Stimulated activated CD8-positive, alpha-beta memory T cell treated with anti-CD3 and anti-CD28 coated beads, Interleukin-2, amount 100 ng/mL, for 1 hour (primary cell): ENCODE data around the gene DGLUCY.
"Not testable (repeated sequence)": the region's sequence is repeated elsewhere in the genome, so short reads cannot be mapped to it uniquely, and the experiment has no call there.

Experiments used
- DNase-seq, 2 donors: peaks; one replicate each; pipeline ENCODE4 v3.0.0-alpha.2; 2020; ENCODE audit warnings: low read depth in 2 of 2

The DGLUCY gene

DNA sequence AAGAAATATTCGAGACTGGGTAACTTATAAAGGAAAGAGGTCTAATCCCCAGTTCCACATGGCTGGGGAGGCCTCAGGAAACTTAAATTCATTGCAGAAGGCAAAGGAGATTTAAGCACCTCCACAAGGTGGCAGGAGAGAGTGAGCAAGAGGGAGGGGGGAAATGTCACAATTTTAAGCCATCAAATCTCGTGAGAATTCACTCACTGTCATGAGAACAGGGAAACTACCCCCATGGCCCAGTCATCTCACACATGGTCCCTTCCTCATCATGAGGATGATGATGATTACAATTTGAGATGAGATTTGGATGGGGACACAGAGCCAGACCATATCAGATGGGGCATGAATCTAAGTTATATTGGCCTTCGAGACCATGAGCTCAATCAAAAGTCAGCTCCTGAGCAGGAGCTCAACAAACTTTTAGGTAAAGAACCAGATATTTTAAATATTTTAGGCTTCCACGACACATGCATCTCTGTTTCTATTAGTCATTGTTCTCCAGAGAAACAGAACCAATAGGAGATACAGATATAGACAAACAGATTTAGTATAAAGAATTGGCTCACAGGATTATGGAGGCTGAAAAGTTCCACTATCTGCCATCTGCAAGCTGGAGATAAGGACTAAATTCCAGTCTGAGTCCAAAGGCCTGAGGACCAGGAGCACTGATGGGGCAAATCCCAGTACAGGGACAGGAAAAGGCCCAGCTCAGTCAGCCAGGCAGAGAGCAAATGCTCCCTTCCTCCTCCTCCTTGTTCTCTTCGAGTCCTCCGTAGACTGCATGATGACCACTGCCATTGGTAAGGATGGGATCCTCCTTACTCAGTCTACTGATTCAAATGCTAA, 24.9 kb downstream of the DGLUCY start:
- no peak for DNase-seq

- no peak for DNase-seq
Measured at GRCh38 chr14:91139776-91140175, 25.9 kb downstream of the DGLUCY start.

DNA sequence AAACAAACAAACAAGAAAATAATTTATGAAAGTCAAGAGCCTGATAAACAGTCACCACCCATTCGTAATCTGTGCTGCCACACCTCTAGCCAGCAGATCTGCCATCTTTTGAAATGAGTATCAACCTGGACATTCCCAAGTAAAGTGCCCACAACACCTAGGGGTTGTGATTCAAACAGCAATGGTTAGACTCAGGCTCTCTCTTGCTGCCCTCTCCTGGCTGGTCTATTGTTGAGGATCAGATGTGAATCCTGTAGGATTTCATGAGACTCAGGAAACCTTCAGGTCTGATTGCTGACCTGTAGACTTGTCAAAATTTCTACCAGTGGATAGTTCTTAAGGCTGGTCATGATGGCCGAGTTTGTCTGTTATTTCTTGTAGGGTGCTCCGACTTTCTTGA, 26.8 kb downstream of the DGLUCY start:
- no peak for DNase-seq

DNA sequence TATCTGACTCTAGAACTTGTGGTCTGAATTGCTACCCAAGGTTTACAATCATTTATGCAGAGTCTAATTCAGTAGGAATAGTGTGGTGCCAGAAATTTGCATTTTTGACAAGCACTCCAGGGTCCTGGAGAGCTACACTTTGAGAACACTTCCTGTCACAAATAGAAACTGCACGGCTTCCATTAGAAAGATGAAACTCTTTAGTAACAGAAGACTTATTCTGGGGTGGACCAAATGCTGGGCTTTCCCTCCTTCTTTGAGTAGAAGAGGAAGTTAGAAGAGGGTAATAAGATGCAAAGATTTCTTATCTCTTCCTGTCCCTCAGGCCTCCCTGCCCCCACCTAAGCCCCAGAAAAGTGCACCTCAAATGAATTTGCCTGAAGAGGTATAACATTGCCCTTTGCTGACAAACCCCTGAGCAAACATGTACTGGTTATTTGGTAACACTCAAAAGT, 28.4 kb downstream of the DGLUCY start:
- no peak for DNase-seq

DNA sequence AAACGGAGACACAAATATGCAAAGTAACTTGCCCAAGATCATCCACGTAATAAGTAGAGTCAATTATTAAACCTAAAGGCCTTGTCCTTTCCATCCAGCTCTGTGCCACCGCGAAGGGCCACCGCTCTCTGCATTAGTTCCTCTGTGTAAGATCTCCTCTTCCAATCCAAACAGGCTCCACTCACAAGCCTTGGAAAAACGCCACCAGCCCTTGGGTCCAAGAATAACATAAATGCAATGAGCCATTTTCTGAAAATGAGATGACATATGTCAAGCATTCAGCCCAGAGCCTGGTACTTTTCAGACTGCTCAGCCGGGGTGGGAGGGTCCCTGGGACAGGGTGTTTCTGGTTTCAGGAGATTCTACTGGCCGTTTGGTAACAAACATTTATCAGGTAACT, 30.0 kb downstream of the DGLUCY start:
- no peak for DNase-seq

GRCh38 chr14:91144425-91145145, 30.7 kb downstream of the DGLUCY start:
- DNase-seq, result no peak

- DNase-seq, result no peak
Measured at GRCh38 chr14:91145391-91146160, 31.7 kb downstream of the DGLUCY start.

DNA sequence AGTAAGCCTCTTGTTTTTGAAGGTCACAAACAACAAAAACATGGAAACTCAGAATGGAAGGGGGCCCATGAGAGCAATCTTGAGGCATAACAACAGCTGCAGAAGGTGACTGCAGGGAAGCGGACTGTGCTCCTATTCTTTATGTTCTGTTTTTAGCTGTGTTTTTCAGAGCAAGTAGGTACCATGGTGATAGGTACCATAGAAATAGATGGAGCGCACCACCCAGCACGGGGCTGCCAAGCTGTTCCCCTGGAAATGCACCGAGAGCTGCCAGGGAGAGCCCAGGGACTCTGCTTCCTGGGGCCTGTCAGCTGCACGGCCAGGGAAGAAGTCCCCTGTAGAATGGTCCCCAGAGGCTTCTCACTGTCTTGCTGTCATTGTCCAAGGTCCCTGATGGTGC, 32.8 kb downstream of the DGLUCY start:
- no peak for DNase-seq

DNA sequence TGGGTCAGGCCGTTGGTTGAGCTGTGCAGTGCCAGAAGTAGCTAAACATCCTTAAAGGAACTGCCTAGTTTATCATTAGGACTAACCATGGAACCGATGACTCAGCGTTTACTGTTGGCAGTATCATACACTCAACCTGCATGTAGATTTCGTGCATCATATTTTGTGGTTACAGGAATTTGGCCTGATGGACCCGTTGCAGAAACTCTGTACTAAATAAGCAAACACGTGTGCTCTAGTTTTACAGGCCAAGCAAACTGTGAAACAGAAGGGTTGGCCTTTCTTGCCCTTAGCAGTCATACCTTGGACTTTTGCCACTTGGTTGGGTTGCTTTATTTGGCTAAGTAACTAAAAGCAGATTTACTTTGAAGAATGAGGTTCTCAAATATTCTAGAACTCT, 35.6 kb downstream of the DGLUCY start:
- no peak for DNase-seq

GRCh38 chr14:91152499-91152898, 38.6 kb downstream of the DGLUCY start:
- DNase-seq, result no peak

- no peak for DNase-seq
Measured at GRCh38 chr14:91153360-91153759, 39.5 kb downstream of the DGLUCY start.

DNA sequence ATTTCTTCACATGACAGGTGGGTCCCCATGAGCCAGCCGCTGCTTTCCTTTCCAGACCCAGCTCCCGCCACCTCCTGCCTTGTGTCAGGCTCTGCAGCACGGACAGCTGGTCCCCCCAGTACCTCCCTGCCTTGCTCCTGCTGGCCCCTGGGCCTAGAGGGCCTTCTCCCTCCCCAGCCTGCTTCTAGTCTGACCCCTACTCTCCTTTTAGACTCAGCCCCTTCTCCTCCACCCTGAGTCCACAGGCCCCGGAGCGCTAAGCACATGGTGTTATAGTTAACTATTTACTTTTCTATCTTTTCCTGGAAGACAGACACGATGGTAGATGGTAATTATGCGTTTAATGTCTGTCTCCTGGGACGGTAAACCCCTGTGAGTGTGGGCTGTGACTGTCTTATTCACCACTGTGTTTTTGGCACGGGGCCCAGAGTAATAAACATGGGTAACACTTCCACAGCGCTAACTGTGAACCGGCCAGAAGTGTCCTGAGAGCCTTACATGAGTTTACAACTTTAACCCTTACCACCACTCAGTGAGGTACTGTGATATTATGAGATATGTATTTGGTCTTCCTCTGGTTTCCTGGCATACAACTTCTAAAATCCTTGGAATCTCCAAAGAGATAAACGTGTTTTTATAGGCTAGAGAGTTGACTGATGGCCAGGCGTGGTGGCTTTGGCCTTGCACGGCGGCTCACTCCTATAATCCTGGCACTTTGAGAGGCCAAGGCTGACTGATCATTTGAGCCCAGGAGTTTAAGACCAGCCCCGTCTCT, 41.2 kb downstream of the DGLUCY start:
- DNase-seq, result peak; percentile 9 to 14

- DNase-seq, result no peak
Measured at GRCh38 chr14:91155626-91156089, 41.8 kb downstream of the DGLUCY start.

DNA sequence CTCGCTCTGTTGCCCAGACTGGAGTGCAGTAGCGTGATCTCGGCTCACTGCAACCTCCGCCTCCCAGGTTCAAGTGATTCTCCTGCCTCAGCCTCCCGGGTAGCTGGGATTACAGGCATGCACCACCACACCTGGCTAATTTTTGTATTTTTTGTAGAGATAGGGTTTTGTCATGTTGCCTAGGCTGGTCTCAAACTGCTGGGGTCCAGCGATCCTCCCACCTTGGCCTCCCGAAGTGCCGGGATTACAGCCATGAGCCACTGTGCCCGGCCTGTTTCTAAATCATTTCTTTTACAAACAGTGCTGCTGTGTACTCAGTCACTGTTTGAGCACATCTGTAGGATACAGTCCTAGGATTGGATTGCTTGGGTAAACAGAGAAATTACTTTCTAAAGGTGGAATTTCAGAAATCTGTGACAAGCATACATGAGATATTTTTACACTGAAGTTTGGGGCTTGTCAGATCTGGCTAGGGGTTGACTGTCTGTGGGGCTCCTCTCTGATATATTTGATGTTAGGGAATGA, 42.3 kb downstream of the DGLUCY start:
- DNase-seq, result not testable (repeated sequence)

DNA sequence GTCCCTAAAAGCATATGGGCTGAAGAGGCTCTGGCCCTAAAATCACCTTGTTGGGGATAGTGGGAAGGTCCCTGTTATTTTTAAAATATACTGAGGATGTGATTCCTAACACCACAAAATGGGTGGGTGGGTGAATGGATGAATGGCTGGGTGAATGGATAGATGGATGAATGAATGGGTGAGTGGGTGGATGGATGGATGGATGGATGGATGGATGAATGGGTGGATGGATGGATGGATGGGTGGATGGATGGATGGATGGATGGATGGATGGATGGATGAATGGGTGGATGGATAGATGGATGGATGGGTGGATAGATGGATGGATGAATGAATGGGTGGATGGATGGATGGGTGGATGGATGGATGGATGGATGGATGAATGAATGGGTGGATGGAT, 43.0 kb downstream of the DGLUCY start:
- not testable (repeated sequence) for DNase-seq

DNA sequence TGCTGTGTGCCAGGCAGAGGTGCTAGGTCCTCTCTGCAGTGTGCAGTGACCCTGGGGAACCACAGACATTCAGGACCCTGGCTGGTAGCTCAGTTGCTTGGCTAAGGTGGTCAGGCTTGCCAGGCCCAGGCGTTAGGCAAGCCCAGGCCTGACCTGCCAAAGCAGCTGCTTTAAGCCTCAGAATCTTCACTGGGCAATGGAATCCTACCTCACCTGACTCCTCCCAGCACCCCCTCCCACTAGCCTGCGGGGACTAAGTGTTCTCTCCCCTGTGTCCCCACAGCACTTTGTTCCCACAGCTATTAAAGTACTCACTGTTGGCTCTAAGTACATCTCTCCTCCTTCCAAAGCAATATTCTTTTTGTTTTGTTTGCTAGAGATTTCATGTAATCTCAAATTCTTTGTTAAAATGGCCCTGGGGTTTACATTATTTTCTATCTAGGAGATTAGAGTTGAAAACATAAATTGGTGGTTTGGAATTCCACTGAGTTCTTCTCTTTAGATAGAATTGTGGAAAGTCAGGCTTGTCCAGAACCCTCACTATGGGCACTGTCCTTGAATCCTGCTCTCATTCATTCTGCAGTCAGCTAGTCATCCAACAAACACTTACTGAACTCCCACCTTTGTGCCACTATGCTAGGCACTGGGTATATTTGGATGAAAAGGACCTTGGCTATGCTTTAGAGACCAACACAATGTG, 44.4 kb downstream of the DGLUCY start:
- DNase-seq, result no peak

- no peak for DNase-seq
Measured at GRCh38 chr14:91159182-91159581, 45.3 kb downstream of the DGLUCY start.

- DNase-seq, result no peak
Measured at GRCh38 chr14:91159906-91160305, 46.0 kb downstream of the DGLUCY start.

- DNase-seq, result no peak
Measured at GRCh38 chr14:91163316-91163715, 49.4 kb downstream of the DGLUCY start.

GRCh38 chr14:91164676-91165075, 50.8 kb downstream of the DGLUCY start:
- DNase-seq, result no peak

- DNase-seq, result no peak
Measured at GRCh38 chr14:91167380-91167770, 53.5 kb downstream of the DGLUCY start.
